Stimulated activated CD8-positive, alpha-beta memory T cell treated with anti-CD3 and anti-CD28 coated beads, Interleukin-15, amount 100 ng/mL, for 48 hours (primary cell): ENCODE data around the gene HOXC5.

Experiments
- DNase-seq, 2 donors: peaks; one replicate each; pipeline ENCODE4 v3.0.0-alpha.2; 2020; ENCODE audit warnings: low read depth in 2 of 2

Gene HOXC5

GRCh38 chr12:54047160-54047963 is 14.5 kb downstream of the HOXC5 start:
- no peak for DNase-seq

GRCh38 chr12:54047964-54048303 is 15.1 kb downstream of the HOXC5 start:
- no peak for DNase-seq

GRCh38 chr12:54048406-54049093 is 15.7 kb downstream of the HOXC5 start:
- DNase-seq = no peak

GRCh38 chr12:54049108-54049507 is 16.3 kb downstream of the HOXC5 start:
- no peak for DNase-seq

- no peak for DNase-seq
These were observed 17.6 kb downstream of the HOXC5 start for GRCh38 chr12:54050482-54050810.

GRCh38 chr12:54051026-54051842 is 18.4 kb downstream of the HOXC5 start:
- DNase-seq = no peak

- DNase-seq = no peak
These were observed 19.1 kb downstream of the HOXC5 start for GRCh38 chr12:54051874-54052437.

GRCh38 chr12:54052438-54053002 is 19.7 kb downstream of the HOXC5 start:
- DNase-seq = no peak

- DNase-seq = no peak
These were observed 20.3 kb downstream of the HOXC5 start for GRCh38 chr12:54053003-54053750.

GRCh38 chr12:54053751-54054741 is 21.2 kb downstream of the HOXC5 start, which contains the start of gene HOXC4:
HOXC4 (plus strand) TSS chr12:54053835; CDS start chr12:54053923, 88 bp downstream.
- no peak for DNase-seq

- DNase-seq = no peak
These were observed 21.9 kb downstream of the HOXC5 start for GRCh38 chr12:54054742-54055194.

- DNase-seq = no peak
These were observed 22.7 kb downstream of the HOXC5 start for GRCh38 chr12:54055552-54055951.

GRCh38 chr12:54056110-54056509 is 23.3 kb downstream of the HOXC5 start:
- no peak for DNase-seq

GRCh38 chr12:54058128-54058768 is 25.4 kb downstream of the HOXC5 start:
- DNase-seq = no peak

GRCh38 chr12:54059668-54060067 is 26.8 kb downstream of the HOXC5 start:
- DNase-seq = no peak

- DNase-seq = no peak
These were observed 27.5 kb downstream of the HOXC5 start for GRCh38 chr12:54060174-54060974.

GRCh38 chr12:54060975-54061778 is 28.3 kb downstream of the HOXC5 start:
- no peak for DNase-seq

GRCh38 chr12:54065677-54066076 is 32.8 kb downstream of the HOXC5 start:
- DNase-seq = no peak
